ENCODE measurements around the gene DRD1.

The DRD1 gene

DNA sequence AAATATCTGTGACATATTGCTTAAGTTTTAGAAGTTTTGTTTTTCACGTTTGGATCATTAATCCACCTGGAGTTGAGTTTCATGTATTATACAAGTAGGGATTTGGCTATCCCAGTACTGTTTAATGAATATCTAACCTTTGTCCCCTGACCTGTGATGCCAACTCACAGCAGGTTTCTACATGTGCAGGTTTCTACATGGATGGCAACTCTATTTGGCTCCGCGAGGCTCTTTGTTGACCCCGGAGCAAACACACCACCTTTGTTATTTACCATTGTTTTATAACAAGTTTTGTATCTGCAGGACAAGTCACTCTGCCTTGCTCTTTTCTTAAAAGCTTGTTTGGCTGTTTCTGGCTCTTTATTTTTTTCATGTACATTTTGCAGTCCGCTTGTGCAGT lies 33.5 kb upstream of the DRD1 start:
- TF ChIP-seq GATA2 (IDR thresholded peaks at IDR 0.05; ENCODE audit: low read depth, low read length) (no peak), GATA3 (IDR thresholded peaks at IDR 0.05; ENCODE audit: low read depth, low read length) (no peak)

DNA sequence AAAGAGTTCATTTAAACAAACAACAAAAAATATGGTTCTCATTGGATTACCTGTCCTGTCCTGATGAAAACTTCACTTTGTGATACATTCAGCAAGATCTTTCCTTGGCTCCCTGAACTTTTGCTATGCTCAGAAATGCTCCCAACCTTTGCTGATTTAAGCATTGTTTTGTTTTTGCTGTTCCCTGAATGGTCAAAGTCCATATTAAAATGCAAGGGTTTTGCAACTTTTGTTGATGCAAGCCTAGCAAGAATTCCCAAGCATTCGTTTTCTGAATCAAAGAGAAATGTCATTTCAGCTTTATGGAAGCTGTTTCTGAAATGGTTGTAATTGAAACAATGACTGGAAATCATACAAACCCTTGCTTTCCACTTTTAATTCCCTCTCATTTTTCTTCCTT lies 31.3 kb upstream of the DRD1 start:
- TF ChIP-seq GATA3 (IDR thresholded peaks at IDR 0.05; ENCODE audit: low read depth, low read length) (no peak), GATA2 (IDR thresholded peaks at IDR 0.05; ENCODE audit: low read depth, low read length) (no peak)

DNA sequence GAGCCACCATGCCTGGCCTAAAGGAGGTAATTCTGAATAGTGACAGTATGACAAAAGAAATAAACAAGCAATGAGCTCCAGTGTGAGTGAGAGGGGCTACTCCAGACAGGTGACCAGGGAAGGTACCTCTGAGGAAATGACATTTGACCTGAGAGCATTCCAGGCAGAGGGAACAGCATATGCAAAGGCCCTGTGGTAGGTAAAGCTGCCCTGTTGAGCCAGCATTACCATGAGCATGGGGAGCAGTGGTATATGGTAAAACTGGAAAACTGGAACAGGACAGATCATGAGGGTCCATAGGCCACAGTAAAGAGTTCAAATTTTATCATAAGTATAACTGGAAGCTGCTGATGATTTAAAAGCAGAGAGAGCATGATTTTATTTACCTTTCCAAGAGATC lies 28.4 kb upstream of the DRD1 start:
- TF ChIP-seq GATA2 (IDR thresholded peaks at IDR 0.05; ENCODE audit: low read depth, low read length), result no peak
- TF ChIP-seq GATA3 (IDR thresholded peaks at IDR 0.05; ENCODE audit: low read depth, low read length), result no peak

DNA sequence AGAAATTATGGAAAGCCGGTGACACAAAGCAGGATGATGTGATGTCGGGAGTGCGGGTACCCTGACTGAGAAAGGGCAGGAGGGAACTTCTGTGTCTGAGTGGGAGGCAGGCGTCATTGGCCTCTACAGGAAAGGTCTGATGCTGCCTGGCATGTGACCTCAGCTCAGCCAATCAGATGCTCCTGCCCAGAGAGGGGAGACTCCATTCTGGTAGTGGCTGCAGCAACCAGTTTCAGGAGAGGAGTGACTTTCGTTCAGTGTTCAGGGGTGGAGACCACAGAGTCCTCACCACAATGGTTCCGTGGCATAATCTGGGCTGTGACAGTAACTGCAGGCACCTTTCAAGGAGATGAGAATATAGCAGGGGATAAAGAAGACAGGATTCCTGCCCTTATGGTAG lies 27.6 kb upstream of the DRD1 start:
- no peak for TF ChIP-seq GATA2 (IDR thresholded peaks at IDR 0.05; ENCODE audit: low read depth, low read length)
- no peak for TF ChIP-seq GATA3 (IDR thresholded peaks at IDR 0.05; ENCODE audit: low read depth, low read length)

DNA sequence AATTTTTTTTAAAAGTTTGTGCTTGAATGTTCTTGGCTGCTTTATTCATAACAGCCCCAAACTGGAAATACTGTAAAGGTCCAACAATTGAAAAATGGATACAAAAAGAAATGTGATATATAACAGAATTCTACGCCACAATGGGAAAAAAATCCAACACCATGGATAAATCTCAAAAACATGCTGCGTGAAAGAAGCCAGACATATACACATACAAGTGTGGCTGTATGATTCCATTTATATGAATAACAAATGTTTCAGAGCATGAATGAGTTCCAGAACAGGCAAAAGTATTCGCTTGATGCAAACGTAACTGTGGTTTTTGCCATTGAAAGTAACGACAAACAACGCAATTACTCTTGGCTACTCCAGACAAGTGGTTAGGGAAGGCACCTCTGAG lies 27.2 kb upstream of the DRD1 start:
- no peak for TF ChIP-seq GATA2 (IDR thresholded peaks at IDR 0.05; ENCODE audit: low read depth, low read length)
- TF ChIP-seq GATA3 (IDR thresholded peaks at IDR 0.05; ENCODE audit: low read depth, low read length), result no peak

DNA sequence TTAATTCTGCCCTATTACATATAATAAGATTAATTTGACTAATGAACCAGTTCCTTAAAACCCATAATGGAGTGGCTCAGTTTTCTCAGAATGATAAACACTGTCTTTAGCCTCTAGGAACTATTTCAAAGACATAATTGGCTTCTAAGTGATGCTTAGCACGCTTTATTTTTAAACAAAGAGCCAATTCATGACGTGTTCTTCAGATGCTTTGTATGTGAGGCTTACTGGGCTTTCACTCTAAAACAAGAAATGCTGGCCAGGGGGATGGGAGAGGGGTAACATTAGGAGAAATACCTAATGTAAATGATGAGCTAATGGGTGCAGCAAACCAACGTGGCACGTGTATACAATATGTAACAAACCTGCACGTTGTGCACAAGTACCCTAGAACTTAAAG lies 26.8 kb upstream of the DRD1 start:
- no peak for TF ChIP-seq GATA3 (IDR thresholded peaks at IDR 0.05; ENCODE audit: low read depth, low read length)
- no peak for TF ChIP-seq GATA2 (IDR thresholded peaks at IDR 0.05; ENCODE audit: low read depth, low read length)

DNA sequence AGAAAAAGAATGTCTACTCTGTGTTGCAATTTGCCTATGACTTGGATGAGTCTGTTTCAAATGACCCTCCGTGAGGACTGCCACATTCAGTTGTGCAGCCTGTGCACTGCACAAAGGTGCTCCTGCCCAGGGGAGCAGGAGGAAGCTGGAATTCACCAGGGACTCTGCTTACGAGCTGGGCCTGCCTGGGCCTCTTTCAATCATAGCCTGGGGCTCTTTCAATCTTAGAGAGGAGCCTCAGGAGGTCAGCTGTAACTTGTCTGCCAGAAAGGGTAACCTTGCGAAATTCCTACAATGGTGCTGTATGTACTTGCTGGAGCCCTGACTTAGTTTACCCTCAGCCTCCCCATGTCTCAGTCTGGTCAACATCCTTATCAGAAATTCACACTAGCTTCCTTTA lies 25.9 kb upstream of the DRD1 start:
- TF ChIP-seq GATA3 (IDR thresholded peaks at IDR 0.05; ENCODE audit: low read depth, low read length) (no peak), GATA2 (IDR thresholded peaks at IDR 0.05; ENCODE audit: low read depth, low read length) (no peak)

DNA sequence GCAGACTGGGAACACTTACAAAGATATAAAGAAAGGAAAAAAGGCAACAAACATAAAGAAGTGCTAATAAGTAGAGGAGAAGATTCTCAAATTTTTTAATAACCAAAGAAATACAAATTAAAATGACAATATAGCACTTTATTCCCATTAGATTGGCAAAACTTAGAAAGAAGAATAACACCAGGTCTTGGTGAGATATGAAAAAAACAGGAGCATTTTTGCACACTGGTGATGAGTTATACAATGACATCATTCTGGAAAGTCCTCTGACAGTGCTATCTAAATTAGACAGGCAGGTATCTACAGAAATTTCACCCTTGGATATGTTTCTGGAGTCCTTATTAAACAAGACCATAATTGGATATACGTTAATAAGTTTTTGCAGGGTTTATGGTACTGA lies 24.9 kb upstream of the DRD1 start:
- TF ChIP-seq GATA2 (IDR thresholded peaks at IDR 0.05; ENCODE audit: low read depth, low read length) (no peak), GATA3 (IDR thresholded peaks at IDR 0.05; ENCODE audit: low read depth, low read length) (no peak)

DNA sequence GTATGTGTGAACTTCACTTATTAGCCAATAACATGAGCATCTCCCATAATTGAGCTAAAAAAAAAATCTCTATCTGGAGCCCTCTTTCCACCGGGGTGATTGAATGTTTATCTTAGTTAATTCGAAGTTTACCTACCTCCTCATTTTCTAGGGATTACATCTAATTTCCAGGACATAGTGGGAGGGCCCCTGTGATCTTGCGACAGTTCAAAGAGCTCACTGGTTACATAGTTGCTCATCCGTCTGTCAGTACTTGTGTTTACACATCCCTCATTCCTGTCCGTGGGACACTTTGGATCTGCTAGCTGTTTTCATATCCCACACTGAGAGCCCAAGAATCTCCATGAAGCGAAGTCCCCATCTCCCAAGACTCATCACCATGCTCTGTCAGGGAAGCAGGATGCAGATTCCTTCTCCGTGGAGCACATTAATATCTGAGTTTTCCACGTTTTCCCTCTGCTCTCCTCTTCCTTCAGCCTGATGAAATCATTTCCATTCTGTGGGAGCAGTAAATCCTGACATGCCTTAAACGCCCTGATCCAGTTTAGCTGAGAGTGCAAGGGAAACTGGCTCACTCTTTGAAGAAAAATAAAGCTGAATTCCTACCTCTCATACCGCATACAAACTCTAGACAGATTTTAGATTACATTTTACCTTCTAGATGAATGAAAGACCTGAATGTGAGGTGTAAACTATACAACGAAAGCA lies 24.2 kb upstream of the DRD1 start:
- TF ChIP-seq GATA2 (IDR thresholded peaks at IDR 0.05; ENCODE audit: low read depth, low read length), result no peak

DNA sequence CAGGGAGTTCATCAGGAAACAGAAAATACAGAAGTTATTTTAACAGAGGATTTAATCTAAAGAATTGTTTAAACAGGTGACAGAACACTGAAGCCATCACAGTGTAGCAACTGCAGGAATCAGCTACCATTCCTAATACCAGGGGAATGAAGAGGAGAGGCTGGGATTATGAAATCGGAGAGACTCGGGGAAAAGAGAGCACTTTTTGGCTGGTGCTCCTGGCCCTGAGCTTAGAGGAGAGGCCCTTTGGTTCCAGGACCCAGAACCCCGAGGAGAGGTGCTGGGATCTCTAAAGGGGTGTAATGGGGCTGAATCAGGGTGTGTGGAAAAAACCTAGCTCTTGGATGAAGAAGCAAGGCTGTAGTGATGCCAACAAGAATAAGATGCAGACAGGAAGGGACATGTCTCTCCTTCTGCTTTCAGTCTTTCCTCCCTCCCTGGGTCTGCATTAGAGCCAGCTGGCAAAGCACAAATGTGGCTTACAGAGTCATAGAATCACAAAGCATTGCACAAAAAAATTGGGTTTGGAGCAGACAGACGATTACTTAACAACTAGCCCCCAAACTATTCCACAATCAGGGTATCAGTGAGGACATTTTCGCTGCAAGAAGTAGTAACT lies 22.8 kb upstream of the DRD1 start:
- TF ChIP-seq GATA3 (IDR thresholded peaks at IDR 0.05; ENCODE audit: low read depth, low read length) (no peak), GATA2 (IDR thresholded peaks at IDR 0.05; ENCODE audit: low read depth, low read length) (no peak)

DNA sequence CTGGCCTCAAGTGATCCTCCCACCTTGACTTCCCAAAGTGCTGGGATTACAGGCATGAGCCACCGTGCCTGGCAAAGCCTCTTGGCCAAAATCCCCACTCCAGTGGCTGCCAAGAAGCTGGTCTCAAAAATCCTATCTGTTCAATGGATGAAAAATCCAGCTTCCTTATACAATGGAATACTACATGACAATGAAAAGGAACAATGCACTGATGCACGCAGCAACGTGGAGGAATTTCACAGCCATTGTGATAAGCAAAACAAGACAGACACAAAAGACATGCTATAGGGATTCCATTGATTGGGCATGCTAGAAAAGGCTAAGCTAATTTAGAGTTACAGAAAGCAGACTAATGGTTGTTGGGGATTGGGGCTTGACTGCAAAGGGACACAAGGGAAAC lies 21.3 kb upstream of the DRD1 start:
- TF ChIP-seq GATA3 (IDR thresholded peaks at IDR 0.05; ENCODE audit: low read depth, low read length) (no peak), GATA2 (IDR thresholded peaks at IDR 0.05; ENCODE audit: low read depth, low read length) (no peak)

DNA sequence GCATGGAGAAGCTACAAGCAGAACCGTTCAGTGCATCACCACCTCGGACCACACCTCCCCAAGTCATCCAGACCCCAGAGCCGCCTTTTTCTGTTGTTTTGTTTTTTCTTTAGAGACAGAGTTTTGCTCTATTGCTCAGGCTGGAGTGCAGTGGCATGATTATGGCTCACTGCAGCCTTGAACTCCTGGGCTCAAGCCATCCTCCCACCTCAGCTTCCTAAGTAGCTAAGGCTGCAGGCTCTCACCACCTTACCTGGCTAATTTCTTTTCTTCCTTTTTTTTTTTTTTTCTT lies 20.9 kb upstream of the DRD1 start:
- TF ChIP-seq GATA2 (IDR thresholded peaks at IDR 0.05; ENCODE audit: low read depth, low read length) (no peak), GATA3 (IDR thresholded peaks at IDR 0.05; ENCODE audit: low read depth, low read length) (no peak)

DNA sequence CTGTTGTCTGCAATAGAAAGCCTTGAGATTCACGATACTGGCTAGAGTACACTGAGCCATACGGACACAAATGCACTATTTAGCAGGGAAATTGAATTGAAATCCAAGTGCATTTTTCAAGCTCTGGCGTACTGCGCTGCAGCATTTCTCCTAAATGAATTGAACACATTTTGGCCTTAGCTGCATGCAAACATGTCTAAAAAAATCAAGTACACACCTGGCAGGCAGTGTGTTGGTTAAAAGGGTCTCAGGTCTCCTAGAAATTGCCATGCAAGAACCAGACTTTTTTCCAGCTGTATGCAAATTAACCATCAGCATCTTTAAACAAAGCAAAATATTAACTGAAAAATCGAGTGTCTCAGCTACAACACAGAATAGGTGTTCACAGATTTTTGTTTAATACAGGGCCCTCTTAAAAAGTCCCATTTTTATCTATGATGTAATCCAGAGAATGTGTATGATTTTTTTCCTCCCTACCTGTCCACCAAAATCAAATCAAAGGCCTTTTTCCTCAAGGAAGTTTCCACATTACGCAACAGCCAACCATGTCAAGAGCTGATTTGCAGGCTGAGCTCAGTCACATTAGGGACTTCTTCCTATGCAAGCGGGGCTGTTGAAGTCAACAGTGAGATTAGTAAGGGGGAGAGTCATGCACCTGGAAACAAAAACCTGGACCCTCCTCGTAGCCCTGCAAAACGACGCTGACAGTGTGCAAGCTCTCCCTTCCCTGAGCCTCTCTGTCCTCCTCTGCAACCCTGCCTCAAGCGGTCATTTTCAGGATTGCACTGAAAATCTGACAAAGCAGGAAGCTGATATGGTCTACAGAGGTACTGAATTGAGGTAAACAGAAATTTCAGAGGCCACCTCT lies 20.3 kb upstream of the DRD1 start:
- no peak for TF ChIP-seq GATA3 (IDR thresholded peaks at IDR 0.05; ENCODE audit: low read depth, low read length)
- no peak for TF ChIP-seq GATA2 (IDR thresholded peaks at IDR 0.05; ENCODE audit: low read depth, low read length)

DNA sequence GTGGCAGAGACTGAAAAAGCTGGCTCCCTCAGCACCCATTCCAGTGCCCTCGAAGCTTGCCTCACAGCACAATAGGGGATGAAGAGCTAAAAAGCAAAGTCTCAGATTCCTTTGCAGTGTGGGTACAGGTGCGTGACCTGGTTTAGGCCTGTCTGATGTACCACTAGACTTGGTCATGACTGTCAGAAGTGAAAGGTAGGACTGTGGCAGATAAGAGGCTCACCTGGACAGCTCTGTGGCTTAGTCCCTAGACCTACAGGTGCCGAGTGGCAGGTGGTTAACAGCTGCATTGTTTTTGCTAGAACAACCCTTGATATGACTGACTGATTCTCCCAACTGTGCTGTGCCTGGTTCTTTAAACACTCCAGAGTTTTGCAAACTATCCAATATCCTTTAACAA lies 19.7 kb upstream of the DRD1 start:
- TF ChIP-seq GATA2 (IDR thresholded peaks at IDR 0.05; ENCODE audit: low read depth, low read length) (no peak), GATA3 (IDR thresholded peaks at IDR 0.05; ENCODE audit: low read depth, low read length) (no peak)

DNA sequence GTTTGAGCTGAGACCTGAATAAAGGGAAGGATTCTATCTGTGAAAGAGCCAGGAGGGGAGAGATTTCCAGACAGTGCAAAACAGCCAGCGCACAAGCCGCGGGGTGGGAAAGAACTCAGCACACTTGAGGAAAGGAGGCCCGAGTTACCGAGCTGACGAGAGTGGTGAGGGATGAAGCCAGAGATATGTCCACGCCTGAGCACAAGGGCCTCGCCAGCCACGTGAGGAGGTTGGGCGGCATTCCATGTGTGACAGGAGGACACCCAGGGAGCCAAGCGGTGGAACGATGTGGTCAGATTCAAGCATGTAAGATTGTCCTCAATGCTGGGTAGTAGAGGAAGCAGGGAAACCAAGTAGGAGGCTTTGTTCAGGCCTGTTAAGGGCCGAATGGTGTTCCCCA lies 17.4 kb upstream of the DRD1 start:
- no peak for TF ChIP-seq GATA3 (IDR thresholded peaks at IDR 0.05; ENCODE audit: low read depth, low read length)
- TF ChIP-seq GATA2 (IDR thresholded peaks at IDR 0.05; ENCODE audit: low read depth, low read length), result no peak
